Prostate gland (tissue), 2 donors: ENCODE data around the gene C1orf35.

Source experiments
- CTCF ChIP-seq, 4 experiments: fragments of 200-600 bp in 2 of 4; fragments of 450-650 bp in 2 of 4; sonication (generic) in 2 of 4; IDR thresholded peaks; 1 replicate in 3 of 4; 2 replicates in 1 of 4; pipeline ENCODE4 v1.5.1; 2016 to 2019; ENCODE audit warnings: antibody characterized with exemption in 4 of 4, mild to moderate bottlenecking in 2 of 4, moderate library complexity in 2 of 4
- POLR2AphosphoS5 ChIP-seq: sonication (generic); formaldehyde crosslinking; IDR thresholded peaks from one replicate; pipeline ENCODE4 v1.6.1; 2017; ENCODE audit warnings: antibody characterized with exemption

GRCh38 chr1:228088586-228089498 lies 14.3 kb downstream of the C1orf35 start:
- TF ChIP-seq CTCF (IDR thresholded peaks at IDR 0.05) (no peak), POLR2AphosphoS5 (no peak)
